DND-41 (cell line): ENCODE results near the gene GRIK4.

ENCODE experiments used
- ATAC-seq: fragments of 200-7000 bp; cut with Tn5 transposase; 3 replicates; pipeline ENCODE4 v1.9.1; 2021; ENCODE audit warnings: low read depth; ENCODE audit not compliant: insufficient read depth
- DNase-seq: peaks from one replicate; pipeline ENCODE4 v3.0.0-alpha.2; 2020
- H2AFZ ChIP-seq: 2 replicates; pipeline ENCODE4 v1.6.0; 2012; ENCODE audit warnings: low read depth, low read length
- H3K27ac ChIP-seq: 2 replicates; pipeline ENCODE4 v1.5.1; 2012; ENCODE audit warnings: low read length, inconsistent platforms
- H3K27me3 ChIP-seq: fragments of 200-600 bp; sonication (generic); 2 replicates; pipeline ENCODE4 v1.6.0; 2012; ENCODE audit warnings: low read length, mild to moderate bottlenecking, inconsistent platforms; ENCODE audit not compliant: insufficient read depth, poor library complexity
- H3K36me3 ChIP-seq: 2 replicates; pipeline ENCODE4 v1.5.1; 2012; ENCODE audit warnings: low read length, inconsistent platforms; ENCODE audit not compliant: insufficient read depth
- H3K4me1 ChIP-seq: 2 replicates; pipeline ENCODE4 v1.5.1; 2012; ENCODE audit warnings: mild to moderate bottlenecking, low read length; ENCODE audit not compliant: insufficient read depth
- H3K4me2 ChIP-seq: 2 replicates; pipeline ENCODE4 v1.6.0; 2012; ENCODE audit warnings: mild to moderate bottlenecking, moderate library complexity, low read length, inconsistent platforms; ENCODE audit not compliant: insufficient read depth
- H3K4me3 ChIP-seq, 2 experiments: fragments of 200-600 bp in 1 of 2; shearing (Covaris generic) in 1 of 2; 2 replicates each; pipeline ENCODE4 v1.5.1; 2012 to 2016; ENCODE audit warnings: inconsistent platforms in 2 of 2, low read length in 2 of 2, mild to moderate bottlenecking in 2 of 2, low read depth in 1 of 2, moderate library complexity in 1 of 2
- H3K79me2 ChIP-seq: 2 replicates; pipeline ENCODE4 v1.6.0; 2012; ENCODE audit warnings: low read length, inconsistent platforms; ENCODE audit not compliant: insufficient read depth
- H3K9ac ChIP-seq: 2 replicates; pipeline ENCODE4 v1.6.0; 2012; ENCODE audit warnings: low read depth, mild to moderate bottlenecking, inconsistent platforms, low read length, moderate library complexity
- H3K9me3 ChIP-seq: 2 replicates; pipeline ENCODE4 v1.5.1; 2012; ENCODE audit warnings: low read length, moderate library complexity, mild to moderate bottlenecking, inconsistent platforms; ENCODE audit not compliant: insufficient read depth, severe bottlenecking
- H4K20me1 ChIP-seq: 2 replicates; pipeline ENCODE4 v1.6.0; 2012; ENCODE audit warnings: low read length; ENCODE audit not compliant: insufficient read depth
- EZH2 ChIP-seq: IDR thresholded peaks from 3 replicates; pipeline ENCODE4 v1.6.1; 2012; ENCODE audit warnings: borderline replicate concordance, low read depth, mild to moderate bottlenecking, moderate library complexity, low read length, inconsistent platforms; ENCODE audit not compliant: severe bottlenecking
- TF ChIP-seq, protein P1 (sequence below): IDR thresholded peaks from 2 replicates; pipeline ENCODE4 v1.5.1; 2012; ENCODE audit warnings: borderline replicate concordance, low read length, moderate library complexity, mild to moderate bottlenecking; ENCODE audit not compliant: poor library complexity, severe bottlenecking; ENCODE audit errors: extremely low read depth

The GRIK4 gene

DNA sequence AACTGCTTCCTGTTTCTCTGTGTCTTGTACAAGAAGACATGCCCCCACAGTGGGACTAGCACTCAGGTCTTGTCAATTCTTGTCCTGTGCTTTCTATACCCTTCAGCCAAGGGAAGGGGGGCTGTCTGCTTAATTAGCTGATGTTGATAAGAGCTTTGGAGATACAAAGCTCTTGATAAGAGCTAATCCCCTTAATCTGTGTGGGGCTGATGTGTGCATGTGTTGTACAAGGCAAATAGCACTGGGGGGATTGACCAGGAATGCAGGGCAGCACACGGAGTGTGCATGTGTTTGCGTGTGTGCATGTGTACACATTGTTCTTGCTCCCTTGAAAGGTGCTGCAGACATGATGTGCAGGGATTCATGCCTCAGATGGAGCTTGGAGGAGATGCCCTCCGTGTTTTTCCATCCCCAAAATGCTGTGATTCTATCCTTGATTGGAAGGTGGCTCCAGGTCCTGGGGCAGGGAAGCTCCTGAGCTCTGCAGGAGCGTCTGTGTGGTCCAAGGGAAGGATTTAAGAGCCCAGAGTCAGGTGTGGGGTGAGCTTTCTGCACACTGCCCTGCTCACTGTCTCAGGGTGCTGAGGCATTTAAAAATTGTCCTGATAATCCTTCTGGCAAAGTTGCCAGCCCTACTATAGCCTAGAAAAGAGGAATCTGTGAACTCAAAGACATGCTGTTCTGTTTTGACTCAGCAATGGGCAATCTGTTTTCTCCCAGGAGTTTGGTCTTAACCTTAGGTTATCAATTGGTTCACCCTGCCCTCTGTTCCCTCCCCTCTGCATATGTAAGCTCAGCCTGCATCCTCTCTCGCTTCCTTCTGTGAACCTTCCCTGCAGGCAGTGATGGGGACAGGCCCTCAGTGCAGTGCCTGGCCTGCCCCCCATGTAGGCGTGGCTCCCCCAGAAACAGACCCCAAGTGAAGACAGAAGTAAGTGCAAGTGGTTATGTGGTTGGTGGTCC is 102.0 kb downstream of the GRIK4 start:
- no peak for DNase-seq
- Histone ChIP-seq H3K9me3 (peaks cover 7% of the 10 kb centered on the region), H3K27me3 (peaks cover 8% of the 10 kb centered on the region), H3K27ac (no peak overlapping the region), H3K4me2 (no peak overlapping the region), H4K20me1 (no peaks in the 10 kb centered on the region; the same call in 1 of the 2 replicates), H3K4me3 (no peak overlapping the region), H2AFZ (no peak overlapping the region), H3K4me1 (no peaks in the 10 kb centered on the region), H3K79me2 (no peaks in the 10 kb centered on the region), H3K9ac (no peak overlapping the region), H3K36me3 (no peaks in the 10 kb centered on the region)
- ATAC-seq, result no peak
- no peak for TF ChIP-seq EZH2
- TF ChIP-seq, protein P1, sequence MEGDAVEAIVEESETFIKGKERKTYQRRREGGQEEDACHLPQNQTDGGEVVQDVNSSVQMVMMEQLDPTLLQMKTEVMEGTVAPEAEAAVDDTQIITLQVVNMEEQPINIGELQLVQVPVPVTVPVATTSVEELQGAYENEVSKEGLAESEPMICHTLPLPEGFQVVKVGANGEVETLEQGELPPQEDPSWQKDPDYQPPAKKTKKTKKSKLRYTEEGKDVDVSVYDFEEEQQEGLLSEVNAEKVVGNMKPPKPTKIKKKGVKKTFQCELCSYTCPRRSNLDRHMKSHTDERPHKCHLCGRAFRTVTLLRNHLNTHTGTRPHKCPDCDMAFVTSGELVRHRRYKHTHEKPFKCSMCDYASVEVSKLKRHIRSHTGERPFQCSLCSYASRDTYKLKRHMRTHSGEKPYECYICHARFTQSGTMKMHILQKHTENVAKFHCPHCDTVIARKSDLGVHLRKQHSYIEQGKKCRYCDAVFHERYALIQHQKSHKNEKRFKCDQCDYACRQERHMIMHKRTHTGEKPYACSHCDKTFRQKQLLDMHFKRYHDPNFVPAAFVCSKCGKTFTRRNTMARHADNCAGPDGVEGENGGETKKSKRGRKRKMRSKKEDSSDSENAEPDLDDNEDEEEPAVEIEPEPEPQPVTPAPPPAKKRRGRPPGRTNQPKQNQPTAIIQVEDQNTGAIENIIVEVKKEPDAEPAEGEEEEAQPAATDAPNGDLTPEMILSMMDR, result no peak

DNA sequence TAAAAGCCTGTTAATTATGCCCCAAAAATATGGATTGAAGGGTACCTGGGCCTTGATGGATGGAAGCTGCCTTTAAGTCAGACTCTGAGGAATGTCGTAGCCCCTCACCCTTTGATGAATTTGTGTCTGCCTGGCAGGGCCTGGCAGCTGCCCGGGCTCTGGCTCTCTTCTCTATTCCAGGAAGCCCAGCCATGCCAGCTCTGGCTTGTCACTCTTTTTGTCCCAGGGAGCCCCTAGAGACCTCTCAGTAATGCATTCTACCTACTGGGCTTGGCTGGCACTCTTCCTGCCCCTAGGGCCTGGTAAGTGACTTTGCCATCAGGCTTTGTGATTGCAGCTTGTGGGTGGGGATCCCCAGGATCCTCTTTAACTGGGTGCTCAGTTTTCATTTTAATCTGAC is 103.8 kb downstream of the GRIK4 start:
- no peak overlapping the region for H3K27ac ChIP-seq
- peaks cover 12% of the 10 kb centered on the region for H3K9me3 ChIP-seq
- H2AFZ ChIP-seq, result no peak overlapping the region
- H3K79me2 ChIP-seq, result no peaks in the 10 kb centered on the region
- no peak for ATAC-seq
- TF ChIP-seq EZH2, result no peak
- TF ChIP-seq, protein P1, result no peak
- peaks cover 5% of the 10 kb centered on the region for H3K27me3 ChIP-seq
- H3K4me2 ChIP-seq, result no peak overlapping the region
- no peaks in the 10 kb centered on the region for H3K4me1 ChIP-seq
- H3K9ac ChIP-seq, result no peak overlapping the region
- H3K4me3 ChIP-seq, result no peak overlapping the region
- DNase-seq, result no peak
- H4K20me1 ChIP-seq, result no peaks in the 10 kb centered on the region; the same call in 1 of the 2 replicates
- H3K36me3 ChIP-seq, result no peaks in the 10 kb centered on the region

DNA sequence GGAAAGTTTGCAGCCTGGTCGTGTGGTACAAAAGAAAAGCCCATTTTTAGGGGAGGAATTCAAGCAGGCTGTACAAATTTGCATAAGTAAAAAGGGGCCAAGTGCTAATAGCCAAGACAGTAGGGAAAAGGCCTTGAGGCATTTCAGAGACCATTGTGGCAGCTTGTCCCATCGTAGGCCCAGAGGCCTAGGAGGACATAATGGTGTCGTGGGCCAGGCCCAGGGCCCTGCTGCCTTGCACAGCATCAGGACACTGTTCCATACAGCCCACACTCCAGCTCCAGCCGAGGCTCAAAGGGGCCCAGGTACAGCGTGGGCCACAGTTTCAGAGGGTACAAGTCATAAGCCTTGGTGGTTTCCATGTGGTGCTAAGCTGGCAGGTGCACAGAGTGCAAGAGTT is 106.9 kb downstream of the GRIK4 start:
- no peak for TF ChIP-seq EZH2
- TF ChIP-seq, protein P1, result no peak
- no peaks in the 10 kb centered on the region for H3K36me3 ChIP-seq
- no peaks in the 10 kb centered on the region for H4K20me1 ChIP-seq
- H3K4me1 ChIP-seq, result no peaks in the 10 kb centered on the region
- H3K4me3 ChIP-seq, result no peak overlapping the region
- no peaks in the 10 kb centered on the region for H3K27me3 ChIP-seq
- H3K9ac ChIP-seq, result no peak overlapping the region
- no peaks in the 10 kb centered on the region for H3K79me2 ChIP-seq
- no peak overlapping the region for H3K27ac ChIP-seq
- peaks cover 12% of the 10 kb centered on the region for H3K9me3 ChIP-seq
- DNase-seq (no peak), ATAC-seq (no peak)
- no peak overlapping the region for H2AFZ ChIP-seq
- H3K4me2 ChIP-seq, result no peak overlapping the region
